ENCODE data around the gene GAB3. TPM values are rescaled to one million over a fixed set of nuclear protein-coding genes. Genes with fewer than 3 reads are reported as not detected.

The GAB3 gene
- total RNA-seq, 2 donors from 2014 or later, result 0.66 to 3.4 TPM

DNA sequence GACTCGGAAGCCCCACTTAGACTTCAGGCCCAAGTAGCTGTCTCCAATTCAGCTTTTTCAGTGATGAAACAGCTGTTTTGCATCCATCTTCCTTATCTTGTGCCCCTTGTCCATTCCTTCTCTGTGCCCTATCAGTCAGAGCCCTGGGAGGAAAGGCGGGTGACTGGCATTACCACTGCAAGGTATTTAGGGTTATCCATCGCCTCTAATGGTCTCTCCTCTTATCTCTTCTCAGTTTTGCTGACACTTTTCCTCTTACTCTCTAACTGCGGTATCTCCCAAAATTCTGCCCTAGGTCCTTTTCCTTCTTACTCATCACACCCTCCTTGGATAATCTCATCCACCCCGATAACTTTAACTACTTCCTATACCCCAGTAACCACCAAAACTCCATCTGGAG is 13.7 kb downstream of the GAB3 start:
- TF ChIP-seq, protein P1, sequence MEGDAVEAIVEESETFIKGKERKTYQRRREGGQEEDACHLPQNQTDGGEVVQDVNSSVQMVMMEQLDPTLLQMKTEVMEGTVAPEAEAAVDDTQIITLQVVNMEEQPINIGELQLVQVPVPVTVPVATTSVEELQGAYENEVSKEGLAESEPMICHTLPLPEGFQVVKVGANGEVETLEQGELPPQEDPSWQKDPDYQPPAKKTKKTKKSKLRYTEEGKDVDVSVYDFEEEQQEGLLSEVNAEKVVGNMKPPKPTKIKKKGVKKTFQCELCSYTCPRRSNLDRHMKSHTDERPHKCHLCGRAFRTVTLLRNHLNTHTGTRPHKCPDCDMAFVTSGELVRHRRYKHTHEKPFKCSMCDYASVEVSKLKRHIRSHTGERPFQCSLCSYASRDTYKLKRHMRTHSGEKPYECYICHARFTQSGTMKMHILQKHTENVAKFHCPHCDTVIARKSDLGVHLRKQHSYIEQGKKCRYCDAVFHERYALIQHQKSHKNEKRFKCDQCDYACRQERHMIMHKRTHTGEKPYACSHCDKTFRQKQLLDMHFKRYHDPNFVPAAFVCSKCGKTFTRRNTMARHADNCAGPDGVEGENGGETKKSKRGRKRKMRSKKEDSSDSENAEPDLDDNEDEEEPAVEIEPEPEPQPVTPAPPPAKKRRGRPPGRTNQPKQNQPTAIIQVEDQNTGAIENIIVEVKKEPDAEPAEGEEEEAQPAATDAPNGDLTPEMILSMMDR (IDR thresholded peaks at IDR 0.05), result no peak
- TF ChIP-seq POLR2A (IDR thresholded peaks at IDR 0.05), result no peak
- no peaks in the 10 kb centered on the region for H3K36me3 ChIP-seq (replicated peaks in 1 of 2; ENCODE audit: insufficient read depth in 1 of 2, low read depth in 2 of 2)
- H3K9me3 ChIP-seq, result no peaks in the 10 kb centered on the region
- H3K4me1 ChIP-seq, result peaks cover 16% of the 10 kb centered on the region
- 85 to 86% methylated on average over 5 of the region's 5 CpGs for WGBS, 2 donors
- peak overlapping the region in 2 of 4 donors; percentile 17 to 50 for H3K27ac ChIP-seq
- intact Hi-C loops (cut with DNase I), result no loop called here
- ATAC-seq (no peak), DNase-seq (no peak)
- no peaks in the 10 kb centered on the region for H3K27me3 ChIP-seq
- H3K4me3 ChIP-seq, result no peak overlapping the region

DNA sequence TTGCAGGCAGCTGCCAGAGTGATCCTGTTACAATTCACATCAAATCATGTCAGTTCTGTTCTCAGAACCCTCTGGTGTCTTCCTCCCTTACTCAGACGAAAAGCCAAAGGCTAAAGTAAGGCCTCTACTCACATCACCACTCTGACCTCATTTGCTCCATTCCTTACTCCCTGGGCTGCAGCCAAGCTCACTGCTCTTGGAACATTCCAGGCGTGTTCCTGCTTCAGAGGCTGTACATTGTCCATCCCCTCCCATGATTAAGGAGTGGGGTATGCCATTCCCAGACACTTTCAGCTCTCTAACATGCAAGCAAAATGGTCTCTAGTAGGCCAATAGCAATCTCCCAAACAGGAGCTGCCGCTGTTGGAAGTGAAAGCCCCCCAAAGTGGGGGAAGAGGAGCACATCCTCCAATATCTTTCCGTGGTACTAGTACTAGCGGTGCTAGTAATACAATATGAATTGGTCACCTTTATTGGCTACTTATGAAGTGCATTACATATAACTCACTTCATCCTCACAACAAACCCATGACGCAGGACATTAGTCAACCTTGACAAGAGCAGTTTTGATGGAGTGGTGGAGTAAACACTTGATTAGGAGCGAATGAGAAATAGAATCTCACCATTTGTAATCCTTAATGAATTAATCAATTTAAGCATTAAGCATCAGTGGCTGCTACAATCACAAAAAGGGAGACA is 15.0 kb downstream of the GAB3 start:
- DNase-seq, result peak; percentile 21 to 58 (median 46)

DNA sequence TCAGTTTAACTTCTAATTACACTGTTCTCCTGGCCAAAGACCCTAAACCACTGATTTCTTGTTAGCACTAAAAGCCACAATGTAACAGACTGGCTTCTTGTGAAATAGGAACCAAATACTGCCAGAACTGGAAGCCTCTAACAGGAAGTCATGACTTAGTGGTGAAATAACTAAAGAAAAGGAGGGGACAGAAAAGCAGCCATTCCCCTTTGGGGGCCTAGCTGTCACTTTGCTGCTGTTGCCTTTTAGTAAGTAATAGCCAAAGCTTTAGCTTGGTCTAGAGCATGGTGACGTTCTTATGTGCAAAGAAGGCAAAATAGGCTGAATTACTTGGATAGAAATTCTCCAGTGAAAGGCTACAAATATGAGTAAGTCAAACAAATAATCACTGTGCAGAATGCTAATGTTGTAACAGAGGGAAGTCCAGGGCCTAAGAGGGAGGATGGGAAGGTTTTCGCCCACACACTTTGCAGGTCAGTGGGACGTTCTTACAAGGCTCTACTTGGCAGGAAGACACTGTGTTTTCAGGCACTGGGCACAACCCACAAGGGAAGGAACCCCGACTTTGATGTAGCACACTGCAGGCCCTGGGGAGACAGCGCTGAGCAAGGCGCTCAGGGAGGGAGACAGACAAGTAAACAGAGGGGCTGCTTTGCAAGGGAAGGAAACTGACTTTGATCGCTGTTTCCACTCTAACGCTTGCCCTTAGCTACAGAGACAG is 16.7 kb downstream of the GAB3 start:
- H3K4me1 ChIP-seq, result peaks cover 28% of the 10 kb centered on the region
- WGBS, 2 donors, result 29 to 80% methylated on average over 3 to 8 of the region's 8 CpGs

More for the DNA sequence above, 15.0 kb downstream of the GAB3 start:
- no peaks in the 10 kb centered on the region for H3K27me3 ChIP-seq
- WGBS, 2 donors, result 47 to 64% methylated on average over 4 to 7 of the region's 7 CpGs
- H3K4me3 ChIP-seq, result no peak overlapping the region
- H3K27ac ChIP-seq, result peak overlapping the region in 2 of 4 donors; percentile 36 to 76
- H3K36me3 ChIP-seq (replicated peaks in 1 of 2; ENCODE audit: insufficient read depth in 1 of 2, low read depth in 2 of 2), result no peaks in the 10 kb centered on the region
- intact Hi-C loops (cut with DNase I), result no loop called here
- no peaks in the 10 kb centered on the region for H3K9me3 ChIP-seq
- ATAC-seq, result peak; percentile 56
- no peak for TF ChIP-seq POLR2A (IDR thresholded peaks at IDR 0.05)
- TF ChIP-seq, protein P1 (IDR thresholded peaks at IDR 0.05), result no peak
- H3K4me1 ChIP-seq, result peaks cover 23% of the 10 kb centered on the region

DNA sequence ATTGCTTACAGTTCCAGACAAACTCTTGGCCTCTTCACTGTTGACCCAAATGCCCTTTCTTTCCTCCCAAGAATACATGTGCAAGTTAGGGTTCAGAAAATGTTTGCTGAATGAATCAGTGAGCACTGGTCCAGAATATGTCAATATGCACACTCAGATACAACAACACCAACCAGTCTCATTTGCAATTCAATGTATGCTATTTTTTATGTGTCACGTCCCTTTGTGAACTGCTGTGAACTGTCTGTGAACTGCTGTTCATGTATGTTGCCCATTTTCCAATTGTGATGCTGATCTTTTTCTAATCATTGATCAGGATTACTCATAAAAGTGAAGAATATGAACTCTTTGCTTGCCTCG is 17.8 kb downstream of the GAB3 start:
- Histone ChIP-seq H3K4me3 (no peak overlapping the region), H3K36me3 (replicated peaks in 1 of 2; ENCODE audit: insufficient read depth in 1 of 2, low read depth in 2 of 2) (no peaks in the 10 kb centered on the region), H3K27ac (peak overlapping the region in 2 of 4 donors; percentile 55 to 76), H3K9me3 (no peaks in the 10 kb centered on the region), H3K4me1 (peaks cover 40% of the 10 kb centered on the region), H3K27me3 (no peaks in the 10 kb centered on the region)
- ATAC-seq (no peak), DNase-seq (no peak)
- TF ChIP-seq POLR2A (IDR thresholded peaks at IDR 0.05), result no peak
- TF ChIP-seq, protein P1 (IDR thresholded peaks at IDR 0.05), result no peak
- 56 to 71% methylated on average over 2 of the region's 2 CpGs for WGBS, 2 donors
- intact Hi-C loops (cut with DNase I), result no loop called here

More for the DNA sequence above, 16.7 kb downstream of the GAB3 start:
- intact Hi-C loops (cut with DNase I), result no loop called here
- H3K4me3 ChIP-seq, result no peak overlapping the region
- H3K27me3 ChIP-seq, result no peaks in the 10 kb centered on the region
- ATAC-seq (peak; percentile 14), DNase-seq (peak in 1 of 4 donors; percentile 48)
- H3K9me3 ChIP-seq, result no peaks in the 10 kb centered on the region
- no peaks in the 10 kb centered on the region for H3K36me3 ChIP-seq (replicated peaks in 1 of 2; ENCODE audit: insufficient read depth in 1 of 2, low read depth in 2 of 2)
- peak in 1 of 3 donors; percentile 6 for TF ChIP-seq POLR2A (IDR thresholded peaks at IDR 0.05)
- TF ChIP-seq, protein P1 (IDR thresholded peaks at IDR 0.05), result no peak
- peak overlapping the region; percentile 8 to 76 (median 34) for H3K27ac ChIP-seq

Measured in body of pancreas (tissue), 4 donors.